HCT116 (cell line): ENCODE measurements around the gene PRRC2A. TPM values are rescaled to one million over a fixed set of nuclear protein-coding genes. Genes with fewer than 3 reads are reported as not detected.

Source experiments
- ATAC-seq: fragments of 200-7000 bp; cut with Tn5 transposase; 2 replicates; pipeline ENCODE4 v1.9.1; 2020; ENCODE audit warnings: mild to moderate bottlenecking, moderate library complexity
- Bru-seq: library from RNA; stranded (reverse); fragments of 400-500 nt; gene quantifications from one replicate; lab custom pipeline; 2021; lab: Mats Ljungman, UMichigan
- BruChase-seq, 2 experiments: library from RNA; stranded (reverse); fragments of 400-500 nt; gene quantifications; one replicate each; lab custom pipeline; 2021; lab: Mats Ljungman, UMichigan
- BruUV-seq: library from RNA; stranded (reverse); fragments of 400-500 nt; replicated peaks from 2 replicates; lab custom pipeline; 2021; lab: Mats Ljungman, UMichigan
- CTCF ChIA-PET: fragments of 300-600 bp; sonication (Branson Sonifier 250); formaldehyde crosslinking; loops from one replicate; lab custom pipeline; 2021; ENCODE audit warnings: antibody characterized with exemption; lab: Charles Lee
- POLR2A ChIA-PET: fragments of 300-600, 350-600 bp; sonication (Branson Sonifier 250); formaldehyde crosslinking; loops from one replicate; lab custom pipeline; 2021; ENCODE audit warnings: antibody characterized with exemption; lab: Charles Lee
- RAD21 ChIA-PET, 2 experiments: fragments of 300-600 bp; sonication (Branson Sonifier 250); formaldehyde crosslinking; loops; one replicate each; lab custom pipeline; 2023; ENCODE audit warnings: low total read pairs in 2 of 2; ENCODE audit not compliant: uncharacterized antibody in 2 of 2, unreplicated experiment in 2 of 2, low non-redundant PET in 1 of 2; lab: Charles Lee
- DNase-seq: peaks from one replicate; pipeline ENCODE4 v3.0.0-alpha.2; 2010; ENCODE audit warnings: low read depth, low spot score
- H2AFZ ChIP-seq: fragments of 200-600 bp; shearing (Covaris generic), sonication (generic); 2 replicates; pipeline ENCODE4 v1.6.1; 2017; ENCODE audit warnings: low read depth, mixed run types, mixed read lengths, antibody characterized with exemption, low read length; ENCODE audit not compliant: poor library complexity, severe bottlenecking
- H3K27ac ChIP-seq: 2 replicates; pipeline ENCODE4 v1.5.1; 2012; ENCODE audit warnings: low read depth, low read length
- H3K27me3 ChIP-seq: fragments of 200-600 bp; sonication (generic); 2 replicates; pipeline ENCODE4 v1.6.1; 2016; ENCODE audit warnings: mixed run types, low read length, mixed read lengths; ENCODE audit not compliant: insufficient read depth
- H3K36me3 ChIP-seq, 2 experiments: fragments of 200-500 bp in 1 of 2; fragments of 200-600 bp in 1 of 2; sonication (Bioruptor generic) in 1 of 2; sonication (generic) in 1 of 2; 2 replicates each; pipeline versions ENCODE4 v1.5.1 to v1.6.1; 2014 to 2016; ENCODE audit warnings: low read length in 2 of 2, inconsistent platforms in 1 of 2, mixed read lengths in 1 of 2, mixed run types in 1 of 2; ENCODE audit not compliant: insufficient read depth in 2 of 2, control insufficient read depth in 1 of 2
- H3K4me1 ChIP-seq, 2 experiments: fragments of 200-600 bp in 1 of 2; sonication (generic) in 1 of 2; 2 replicates each; pipeline versions ENCODE4 v1.5.1 to v1.6.1; 2012 to 2017; ENCODE audit warnings: low read length in 2 of 2, inconsistent platforms in 1 of 2, mild to moderate bottlenecking in 1 of 2, mixed read lengths in 1 of 2, mixed run types in 1 of 2, moderate library complexity in 1 of 2; ENCODE audit not compliant: insufficient read depth in 2 of 2, control insufficient read depth in 1 of 2
- H3K4me2 ChIP-seq: fragments of 200-600 bp; sonication (generic); 2 replicates; pipeline ENCODE4 v1.6.1; 2017; ENCODE audit warnings: mixed run types, low read length, mixed read lengths
- H3K4me3 ChIP-seq, 2 experiments: fragments of 200-600 bp in 1 of 2; sonication (generic) in 1 of 2; replicated peaks in 1 of 2; 2 replicates each; pipeline ENCODE4 v1.5.1; 2011 to 2016; ENCODE audit warnings: low read length in 2 of 2, control low read depth in 1 of 2, low read depth in 1 of 2, mild to moderate bottlenecking in 1 of 2, mixed read lengths in 1 of 2, mixed run types in 1 of 2
- H3K79me2 ChIP-seq: fragments of 200-600 bp; sonication (generic); 2 replicates; pipeline ENCODE4 v1.6.1; 2017; ENCODE audit warnings: mild to moderate bottlenecking, mixed run types, low read length, moderate library complexity, mixed read lengths; ENCODE audit not compliant: insufficient read depth
- H3K9ac ChIP-seq: fragments of 200-600 bp; sonication (generic); 2 replicates; pipeline ENCODE4 v1.6.1; 2016; ENCODE audit warnings: low read length, mixed read lengths
- H3K9me2 ChIP-seq: fragments of 200-600 bp; sonication (generic), shearing (Covaris generic); 2 replicates; pipeline ENCODE4 v1.6.1; 2017; ENCODE audit warnings: mixed run types, mild to moderate bottlenecking, moderate library complexity; ENCODE audit not compliant: insufficient read depth
- H3K9me3 ChIP-seq, 2 experiments: fragments of 200-500 bp in 1 of 2; fragments of 200-600 bp in 1 of 2; sonication (Bioruptor generic) in 1 of 2; sonication (generic) in 1 of 2; 2 replicates each; pipeline ENCODE4 v1.6.1; 2014 to 2017; ENCODE audit warnings: low read length in 2 of 2, mixed read lengths in 2 of 2, inconsistent platforms in 1 of 2, low read depth in 1 of 2, mild to moderate bottlenecking in 1 of 2, mixed run types in 1 of 2, moderate library complexity in 1 of 2; ENCODE audit not compliant: control insufficient read depth in 1 of 2, insufficient read depth in 1 of 2
- H4K20me1 ChIP-seq: fragments of 200-600 bp; sonication (generic), shearing (Covaris generic); 2 replicates; pipeline ENCODE4 v1.6.1; 2017; ENCODE audit warnings: mixed run types, mild to moderate bottlenecking, moderate library complexity; ENCODE audit not compliant: insufficient read depth
- EGR1 ChIP-seq: IDR thresholded peaks from 2 replicates; pipeline ENCODE4 v1.6.1; 2012; ENCODE audit warnings: low read depth
- JUND ChIP-seq: IDR thresholded peaks from 2 replicates; pipeline ENCODE4 v1.6.1; 2012
- MAX ChIP-seq: IDR thresholded peaks from 2 replicates; pipeline ENCODE4 v1.6.1; 2012
- POLR2AphosphoS5 ChIP-seq: IDR thresholded peaks from 2 replicates; pipeline ENCODE4 v1.6.1; 2011; ENCODE audit warnings: mild to moderate bottlenecking, low read depth, low read length, moderate library complexity
- SP1 ChIP-seq: IDR thresholded peaks from 2 replicates; pipeline ENCODE4 v1.6.1; 2012; ENCODE audit warnings: low read depth
- SRF ChIP-seq: IDR thresholded peaks from 2 replicates; pipeline ENCODE4 v1.6.1; 2012; ENCODE audit warnings: low read depth
- TCF7L2 ChIP-seq: IDR thresholded peaks from 2 replicates; pipeline ENCODE4 v1.7.0; 2011; ENCODE audit warnings: borderline replicate concordance, inconsistent platforms; ENCODE audit not compliant: insufficient read depth, insufficient read length; ENCODE audit errors: extremely low read depth
- YY1 ChIP-seq: IDR thresholded peaks from 2 replicates; pipeline ENCODE4 v1.6.1; 2011; ENCODE audit warnings: low read length, low read depth, moderate library complexity, mild to moderate bottlenecking; ENCODE audit not compliant: insufficient replicate concordance; ENCODE audit errors: extremely low read depth
- ZFX ChIP-seq: fragments of 450-650 bp; IDR thresholded peaks from 2 replicates; pipeline ENCODE4 v1.6.1; 2017
- intact Hi-C: fragments of 100-400 bp; cut with micrococcal nuclease; formaldehyde crosslinking; loops from 2 replicates; pipeline ENCODE4 v1.10.0; 2022
- long read RNA-seq: library from polyadenylated mRNA; unstranded; transcript quantifications from one replicate; pipeline ENCODE4 v2.0.0, GENCODE V29; 2021; ENCODE audit not compliant: unreplicated experiment
- polyA plus RNA-seq: library from polyadenylated mRNA; unstranded; fragments of >200 nt; gene quantifications from 2 replicates; pipeline ENCODE4 v1.2.1, GENCODE V29; 2012; ENCODE audit warnings: missing spikeins
- total RNA-seq: library from RNA; stranded (reverse); gene quantifications from one replicate; pipeline ENCODE4 v1.2.1, GENCODE V29; 2021; ENCODE audit not compliant: unreplicated experiment

Gene PRRC2A
- total RNA-seq, result 250 TPM
- 211 and 214 TPM in 2 replicates for polyA plus RNA-seq
- Bru-seq, nascent RNA, result percentile 96 among the genes with signal in this experiment
- BruChase-seq, experiment 1, labeled RNA remaining after a 6-hour chase, result percentile 99 among the genes with signal in this experiment
- BruChase-seq, experiment 2, labeled RNA remaining after a 2-hour chase, result percentile 97 among the genes with signal in this experiment
- long read RNA-seq, partial matches to known transcripts, result 29 of 35 reads
- long read RNA-seq, other reads (novel, unspliced or antisense), result 4 of 35 reads

DNA sequence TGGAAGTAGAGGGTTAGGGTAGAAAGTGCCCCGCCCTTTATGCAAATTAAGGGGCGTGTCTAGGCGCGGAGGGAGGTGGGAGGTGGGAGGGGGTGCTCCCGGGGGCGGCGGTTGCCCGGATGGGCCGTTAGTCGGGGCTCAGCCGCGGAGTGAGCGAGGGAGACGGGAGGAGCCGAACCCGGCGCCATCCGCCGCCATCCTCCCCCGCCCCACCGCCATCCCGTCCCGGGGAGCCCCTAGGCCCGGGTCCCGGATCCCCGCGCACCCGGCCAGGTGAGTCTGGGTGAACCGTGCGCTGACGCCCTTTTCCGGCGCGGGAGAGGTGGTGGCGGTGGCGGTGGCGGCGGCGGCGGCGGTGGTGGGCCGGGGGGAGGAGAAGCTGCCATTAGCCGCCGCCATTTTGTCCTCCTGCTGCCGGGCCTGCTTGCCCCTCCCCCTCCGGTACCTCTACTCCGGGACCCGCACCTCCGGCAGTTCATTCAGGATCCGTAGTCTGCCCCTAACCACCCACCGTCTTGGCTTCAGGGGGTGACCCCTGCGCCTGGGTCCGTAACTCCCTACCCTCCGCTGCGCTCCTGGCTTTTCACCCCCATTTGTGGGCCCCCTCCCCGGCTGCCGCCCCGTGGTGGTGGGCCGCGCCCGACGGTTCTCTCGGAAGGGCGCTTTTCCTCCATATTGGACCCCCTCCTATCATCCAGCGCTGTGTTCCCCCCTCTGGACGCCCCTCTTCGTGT, at the start of gene PRRC2A:
Gene PRRC2A (plus strand): TSS at position 130 of the 734 bp plus-strand sequence. CDS start 2,075 bp downstream, outside the sequence.
- intact Hi-C loops, result loop anchor here (1.0 kb wide), 2 partner anchors 32 to 74 kb away; partner anchors contain the start of genes ATP6V1G2 and BAG6
- CTCF ChIA-PET, result interaction anchor here (1.0 to 1.3 kb wide), 2 partner anchors 22 to 40 kb away, joined by 3 to 5 read pairs; no protein-coding TSS in a partner anchor
- Histone ChIP-seq H4K20me1 (no peaks in the 10 kb centered on the region), H3K4me3 (peak within 1 kb of the TSS; percentile 99 to 100)
- DNase-seq, result peak; percentile 47
- no peak for TF ChIP-seq JUND
- no peak for TF ChIP-seq MAX
- TF ChIP-seq SP1, result 0 out of 2 replicates have a peak, but pooled peaks have one; percentile 54
- TF ChIP-seq ZFX, result peak; percentile 77; the same call in 1 of the 2 replicates
- TF ChIP-seq POLR2AphosphoS5, result peak; percentile 71
- no peak for TF ChIP-seq TCF7L2
- no peak for TF ChIP-seq SRF
- peak; percentile 82 for TF ChIP-seq EGR1
- TF ChIP-seq YY1, result peak; percentile 87
- TF ChIP-seq, all 23 proteins: peak for 5
- BruUV-seq, result no TSS peak
- POLR2A ChIA-PET, result interaction anchor here (0.7 to 1.6 kb wide), 5 partner anchors 8 to 207 kb away, joined by 3 to 4 read pairs (median 3); partner anchors contain the start of genes C6orf47 and HSPA1B
- Histone ChIP-seq H3K4me1 (peaks cover 6 to 18% of the 10 kb centered on the region in 2 experiments; a peak in 3 of 4 replicates), H3K9me2 (no peaks in the 10 kb centered on the region), H3K4me2 (peak within 1 kb of the TSS; percentile 91), H3K9me3 (no peaks in the 10 kb centered on the region), H2AFZ (no peak within 1 kb of the TSS), H3K27ac (peak within 1 kb of the TSS; percentile 90), H3K36me3 (peaks cover 13 to 44% of the 10 kb centered on the region in 2 experiments), H3K79me2 (peaks cover 49% of the 10 kb centered on the region), H3K27me3 (no peaks in the 10 kb centered on the region), H3K9ac (peak within 1 kb of the TSS; percentile 98)
- RAD21 ChIA-PET, result no interaction called here
- peak; percentile 75 for ATAC-seq
